ENCODE measurements around the gene ZNF792.

- TF ChIP-seq, protein P1, sequence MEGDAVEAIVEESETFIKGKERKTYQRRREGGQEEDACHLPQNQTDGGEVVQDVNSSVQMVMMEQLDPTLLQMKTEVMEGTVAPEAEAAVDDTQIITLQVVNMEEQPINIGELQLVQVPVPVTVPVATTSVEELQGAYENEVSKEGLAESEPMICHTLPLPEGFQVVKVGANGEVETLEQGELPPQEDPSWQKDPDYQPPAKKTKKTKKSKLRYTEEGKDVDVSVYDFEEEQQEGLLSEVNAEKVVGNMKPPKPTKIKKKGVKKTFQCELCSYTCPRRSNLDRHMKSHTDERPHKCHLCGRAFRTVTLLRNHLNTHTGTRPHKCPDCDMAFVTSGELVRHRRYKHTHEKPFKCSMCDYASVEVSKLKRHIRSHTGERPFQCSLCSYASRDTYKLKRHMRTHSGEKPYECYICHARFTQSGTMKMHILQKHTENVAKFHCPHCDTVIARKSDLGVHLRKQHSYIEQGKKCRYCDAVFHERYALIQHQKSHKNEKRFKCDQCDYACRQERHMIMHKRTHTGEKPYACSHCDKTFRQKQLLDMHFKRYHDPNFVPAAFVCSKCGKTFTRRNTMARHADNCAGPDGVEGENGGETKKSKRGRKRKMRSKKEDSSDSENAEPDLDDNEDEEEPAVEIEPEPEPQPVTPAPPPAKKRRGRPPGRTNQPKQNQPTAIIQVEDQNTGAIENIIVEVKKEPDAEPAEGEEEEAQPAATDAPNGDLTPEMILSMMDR (conservative IDR thresholded peaks at IDR 0.05; ENCODE audit: low read depth, low read length) = no peak
- TF ChIP-seq EZH2 (IDR thresholded peaks at IDR 0.05; ENCODE audit: borderline replicate concordance, low read depth, low read length, poor library complexity, severe bottlenecking) = no peak
Observed at GRCh38 chr19:34926361-34926684, 37.7 kb downstream of the ZNF792 start.

All from A673 (cell line).